SK-N-MC (cell line): ENCODE data around the gene TDRD1.

Experiments
- DNase-seq: peaks from one replicate; pipeline ENCODE4 v3.0.0-alpha.2; 2011; ENCODE audit warnings: low read depth, low spot score
- H3K27ac ChIP-seq: fragments of 200-600 bp; sonication (generic); 2 replicates; pipeline ENCODE4 v1.5.1; 2016; ENCODE audit warnings: mixed run types
- H3K36me3 ChIP-seq: fragments of 200-600 bp; sonication (generic); 2 replicates; pipeline ENCODE4 v1.6.1; 2017; ENCODE audit warnings: antibody characterized with exemption, low read length, mixed read lengths; ENCODE audit not compliant: insufficient read depth
- H3K4me3 ChIP-seq: fragments of 200-600 bp; sonication (generic); 2 replicates; pipeline ENCODE4 v1.5.1; 2016
- H3K9ac ChIP-seq: fragments of 200-600 bp; sonication (generic); 2 replicates; pipeline ENCODE4 v1.8.0; 2017; ENCODE audit warnings: mixed run types, mixed read lengths; ENCODE audit not compliant: insufficient read length
- H3K9me3 ChIP-seq: fragments of 200-600 bp; sonication (generic); 2 replicates; pipeline ENCODE4 v1.6.1; 2017; ENCODE audit warnings: low read depth, mild to moderate bottlenecking, antibody characterized with exemption, low read length, moderate library complexity, mixed read lengths
- EZH2 ChIP-seq: fragments of 200-600 bp; sonication (generic); IDR thresholded peaks from one replicate; pipeline ENCODE4 v1.6.1; 2017; ENCODE audit warnings: antibody characterized with exemption
- FOXP2 ChIP-seq: optimal IDR thresholded peaks from 2 replicates; pipeline ENCODE3; 2011; ENCODE audit warnings: mild to moderate bottlenecking, moderate library complexity; ENCODE audit not compliant: insufficient read depth; ENCODE audit errors: extremely low read length, control extremely low read depth
- POLR2AphosphoS5 ChIP-seq: IDR thresholded peaks from 2 replicates; pipeline ENCODE4 v1.6.1; 2012; ENCODE audit warnings: mild to moderate bottlenecking, low read depth, low read length, borderline replicate concordance

TDRD1 gene

GRCh38 chr10:114172776-114173602 lies 6.2 kb upstream of the TDRD1 start:
- no peak for TF ChIP-seq FOXP2
- DNase-seq, result no peak
- Histone ChIP-seq H3K27ac (no peak overlapping the region), H3K9me3 (no peaks in the 10 kb centered on the region), H3K4me3 (peak overlapping the region; percentile 87), H3K36me3 (no peaks in the 10 kb centered on the region), H3K9ac (peak overlapping the region; percentile 73)

GRCh38 chr10:114173603-114173920 lies 5.6 kb upstream of the TDRD1 start:
- peak overlapping the region; percentile 73 for H3K9ac ChIP-seq
- no peak for DNase-seq
- H3K4me3 ChIP-seq, result peak overlapping the region; percentile 87
- no peaks in the 10 kb centered on the region for H3K36me3 ChIP-seq
- H3K9me3 ChIP-seq, result no peaks in the 10 kb centered on the region
- TF ChIP-seq FOXP2, result no peak
- no peak for TF ChIP-seq EZH2
- no peak for TF ChIP-seq POLR2AphosphoS5
- H3K27ac ChIP-seq, result no peak overlapping the region

GRCh38 chr10:114173921-114174694 lies 5.0 kb upstream of the TDRD1 start, which contains the start of gene CCDC186:
CCDC186 (minus strand) TSS chr10:114174203; CDS start chr10:114163268, 10,935 bp downstream.
- Histone ChIP-seq H3K9me3 (no peaks in the 10 kb centered on the region), H3K4me3 (peak within 1 kb of the TSS; percentile 87), H3K27ac (no peak within 1 kb of the TSS), H3K36me3 (no peaks in the 10 kb centered on the region), H3K9ac (peak within 1 kb of the TSS; percentile 73)
- DNase-seq, result no peak
- TF ChIP-seq FOXP2 (peak; percentile 9), POLR2AphosphoS5 (peak; percentile 48; the same call in 1 of the 2 replicates), EZH2 (no peak)

- peak overlapping the region; percentile 45 for H3K9ac ChIP-seq
- no peaks in the 10 kb centered on the region for H3K36me3 ChIP-seq
- no peaks in the 10 kb centered on the region for H3K9me3 ChIP-seq
- no peak for DNase-seq
- TF ChIP-seq POLR2AphosphoS5, result no peak
- TF ChIP-seq FOXP2, result no peak
- TF ChIP-seq EZH2, result no peak
- H3K4me3 ChIP-seq, result peak overlapping the region; percentile 87
- no peak overlapping the region for H3K27ac ChIP-seq
Observed at GRCh38 chr10:114174695-114175188, 4.4 kb upstream of the TDRD1 start.

- TF ChIP-seq EZH2 (no peak), POLR2AphosphoS5 (no peak), FOXP2 (no peak)
- no peaks in the 10 kb centered on the region for H3K36me3 ChIP-seq
- no peak overlapping the region for H3K4me3 ChIP-seq
- DNase-seq, result no peak
- no peaks in the 10 kb centered on the region for H3K9me3 ChIP-seq
- no peak overlapping the region for H3K27ac ChIP-seq
- no peak overlapping the region for H3K9ac ChIP-seq
Observed at GRCh38 chr10:114175667-114176066, 3.5 kb upstream of the TDRD1 start.

GRCh38 chr10:114176511-114176910 lies 2.6 kb upstream of the TDRD1 start:
- no peak overlapping the region for H3K4me3 ChIP-seq
- DNase-seq, result no peak
- TF ChIP-seq POLR2AphosphoS5, result no peak
- TF ChIP-seq EZH2, result no peak
- TF ChIP-seq FOXP2, result no peak
- H3K27ac ChIP-seq, result no peak overlapping the region
- no peaks in the 10 kb centered on the region for H3K9me3 ChIP-seq
- no peak overlapping the region for H3K9ac ChIP-seq
- no peaks in the 10 kb centered on the region for H3K36me3 ChIP-seq

- H3K4me3 ChIP-seq, result no peak overlapping the region
- H3K27ac ChIP-seq, result no peak overlapping the region
- no peak for TF ChIP-seq POLR2AphosphoS5
- no peak for TF ChIP-seq FOXP2
- no peak for TF ChIP-seq EZH2
- no peaks in the 10 kb centered on the region for H3K9me3 ChIP-seq
- no peak overlapping the region for H3K9ac ChIP-seq
- no peak for DNase-seq
- no peaks in the 10 kb centered on the region for H3K36me3 ChIP-seq
Observed at GRCh38 chr10:114179747-114180146, 594 bp downstream of the TDRD1 start.

- no peak for TF ChIP-seq EZH2
- no peak for TF ChIP-seq POLR2AphosphoS5
- no peak for TF ChIP-seq FOXP2
- H3K4me3 ChIP-seq, result no peak overlapping the region
- no peak overlapping the region for H3K9ac ChIP-seq
- no peak overlapping the region for H3K27ac ChIP-seq
- DNase-seq, result no peak
- H3K36me3 ChIP-seq, result no peaks in the 10 kb centered on the region
- no peaks in the 10 kb centered on the region for H3K9me3 ChIP-seq
Observed at GRCh38 chr10:114180937-114181336, 1.8 kb downstream of the TDRD1 start.
